SU-DHL-6 (cell line): ENCODE data around the gene NCOA1.

ENCODE experiments used
- H2AFZ ChIP-seq: fragments of 200-600 bp; sonication (generic); 2 replicates; pipeline ENCODE4 v1.6.1; 2014; ENCODE audit warnings: low read depth, mild to moderate bottlenecking, moderate library complexity, mixed read lengths, antibody characterized with exemption, low read length; ENCODE audit not compliant: severe bottlenecking
- H3F3A ChIP-seq: fragments of 200-600 bp; shearing (Covaris generic); 2 replicates; pipeline ENCODE4 v1.6.0; 2016; ENCODE audit warnings: antibody characterized with exemption, mild to moderate bottlenecking; ENCODE audit not compliant: insufficient read depth
- H3K27ac ChIP-seq: fragments of 200-600 bp; sonication (generic); 2 replicates; pipeline ENCODE4 v1.5.1; 2016; ENCODE audit warnings: low read depth, mild to moderate bottlenecking, low read length, moderate library complexity, mixed read lengths
- H3K27me3 ChIP-seq: fragments of 200-600 bp; sonication (generic), shearing (Covaris generic); 2 replicates; pipeline ENCODE4 v1.6.0; 2014; ENCODE audit warnings: mild to moderate bottlenecking, low read length
- H3K36me3 ChIP-seq: fragments of 200-600 bp; sonication (generic); 2 replicates; pipeline ENCODE4 v1.6.1; 2014; ENCODE audit warnings: mild to moderate bottlenecking, low read length, mixed read lengths
- H3K4me2 ChIP-seq: fragments of 300-600, 200-600 bp; shearing (Covaris generic), sonication (generic); 2 replicates; pipeline ENCODE4 v1.6.0; 2014; ENCODE audit warnings: low read length, low read depth, mild to moderate bottlenecking; ENCODE audit not compliant: poor library complexity, severe bottlenecking
- H3K4me3 ChIP-seq: fragments of 200-600 bp; sonication (generic); 2 replicates; pipeline ENCODE4 v1.5.1; 2014; ENCODE audit warnings: antibody characterized with exemption, low read length, mild to moderate bottlenecking, mixed read lengths; ENCODE audit not compliant: insufficient read depth, poor library complexity, severe bottlenecking
- H3K79me2 ChIP-seq: fragments of 200-600 bp; sonication (generic); 2 replicates; pipeline ENCODE4 v1.6.1; 2014; ENCODE audit warnings: mild to moderate bottlenecking, low read length, moderate library complexity; ENCODE audit not compliant: insufficient read depth
- H3K9ac ChIP-seq: fragments of 200-600 bp; sonication (generic); 2 replicates; pipeline ENCODE4 v1.7.0; 2014; ENCODE audit warnings: mild to moderate bottlenecking, low read length
- H3K9me2 ChIP-seq: fragments of 200-600 bp; sonication (generic); replicated peaks from 2 replicates; pipeline ENCODE4 v1.6.1; 2014; ENCODE audit warnings: low read length; ENCODE audit not compliant: insufficient read depth
- H3K9me3 ChIP-seq: fragments of 200-600 bp; sonication (generic); 2 replicates; pipeline ENCODE4 v1.6.1; 2014; ENCODE audit warnings: low read length, mixed read lengths; ENCODE audit not compliant: insufficient read depth
- H4K20me1 ChIP-seq: fragments of 200-600 bp; sonication (generic); 2 replicates; pipeline ENCODE4 v1.6.1; 2014; ENCODE audit warnings: low read depth, mild to moderate bottlenecking, antibody characterized with exemption, low read length, moderate library complexity, mixed read lengths
- CTCF ChIP-seq: fragments of 200-600 bp; sonication (generic); IDR thresholded peaks from one replicate; pipeline ENCODE4 v1.5.1; 2017; ENCODE audit warnings: antibody characterized with exemption, mild to moderate bottlenecking, low read length, moderate library complexity; ENCODE audit not compliant: insufficient read depth, poor library complexity, severe bottlenecking
- EZH2phosphoT487 ChIP-seq: fragments of 200-600 bp; sonication (generic), shearing (Covaris generic); conservative IDR thresholded peaks from 2 replicates; pipeline ENCODE4 v1.6.1; 2018; ENCODE audit warnings: mild to moderate bottlenecking, antibody characterized with exemption, low read length, moderate library complexity, mixed read lengths

Gene NCOA1

DNA sequence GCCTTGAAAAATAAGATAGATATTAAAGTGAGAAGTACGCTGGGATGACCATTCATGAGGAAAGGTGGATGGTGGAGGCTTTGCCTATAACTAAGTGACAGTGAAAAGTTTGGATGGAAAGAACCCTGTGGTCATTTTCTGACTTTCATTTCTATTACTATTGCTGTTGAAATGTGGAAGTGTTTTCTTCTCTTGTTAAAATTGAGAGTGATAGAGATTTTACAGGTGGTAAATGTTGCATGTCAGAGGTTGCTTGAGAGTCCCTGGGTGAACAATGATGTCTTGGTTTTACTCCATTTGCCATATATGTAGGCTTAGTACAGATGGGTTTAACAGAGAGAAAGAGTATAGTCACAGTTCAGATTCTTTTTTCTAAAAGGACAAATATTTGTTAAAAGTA is 18.4 kb downstream of the NCOA1 start:
- TF ChIP-seq CTCF (no peak), EZH2phosphoT487 (no peak)
- Histone ChIP-seq H3K4me3 (no peak overlapping the region), H3K27ac (no peak overlapping the region), H3K79me2 (0 out of 2 replicates have a peak, but pooled peaks cover 14% of the 10 kb centered on the region), H3K4me2 (no peak overlapping the region), H3K9ac (no peak overlapping the region), H3K36me3 (no peaks in the 10 kb centered on the region), H3K9me3 (no peaks in the 10 kb centered on the region), H2AFZ (no peak overlapping the region), H4K20me1 (peaks cover 3% of the 10 kb centered on the region; the same call in 1 of the 2 replicates), H3K9me2 (no peaks in the 10 kb centered on the region), H3F3A (no peaks in the 10 kb centered on the region), H3K27me3 (no peaks in the 10 kb centered on the region)

DNA sequence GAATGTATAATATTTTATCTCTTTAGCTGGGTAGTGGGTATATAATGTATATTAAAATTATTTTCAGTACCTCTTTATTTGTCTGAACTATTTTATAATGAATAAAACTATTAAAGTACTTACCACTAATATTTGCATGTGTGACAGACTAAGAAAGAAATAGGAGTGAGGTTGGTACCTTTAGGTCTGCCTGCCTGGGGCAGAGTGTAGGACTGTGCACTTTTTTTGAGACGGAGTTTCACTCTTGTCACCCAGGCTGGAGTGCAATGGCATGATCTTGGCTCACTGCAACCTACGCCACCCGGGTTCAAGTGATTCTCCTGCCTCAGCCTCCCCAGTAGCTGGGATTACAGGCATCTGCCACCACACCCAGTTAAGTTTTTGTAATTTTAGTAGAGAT is 18.8 kb downstream of the NCOA1 start:
- TF ChIP-seq CTCF (no peak), EZH2phosphoT487 (no peak)
- Histone ChIP-seq H3K4me3 (no peak overlapping the region), H3K9me2 (no peaks in the 10 kb centered on the region)

GRCh38 chr2:24510771-24511170 is 19.7 kb downstream of the NCOA1 start:
- H3K27ac ChIP-seq: no peak overlapping the region
- no peaks in the 10 kb centered on the region for H3K36me3 ChIP-seq
- no peaks in the 10 kb centered on the region for H3K9me2 ChIP-seq
- no peak overlapping the region for H3K9ac ChIP-seq
- no peaks in the 10 kb centered on the region for H3K27me3 ChIP-seq
- H3K4me3 ChIP-seq: no peak overlapping the region
- TF ChIP-seq CTCF (no peak), EZH2phosphoT487 (no peak)
- 0 out of 2 replicates have a peak, but pooled peaks cover 14% of the 10 kb centered on the region for H3K79me2 ChIP-seq
- no peaks in the 10 kb centered on the region for H3F3A ChIP-seq
- H3K9me3 ChIP-seq: no peaks in the 10 kb centered on the region
- no peak overlapping the region for H3K4me2 ChIP-seq
- no peak overlapping the region for H2AFZ ChIP-seq
- H4K20me1 ChIP-seq: peaks cover 3% of the 10 kb centered on the region; the same call in 1 of the 2 replicates

More for the DNA sequence above, 18.8 kb downstream of the NCOA1 start:
- Histone ChIP-seq H3K27me3 (no peaks in the 10 kb centered on the region), H3K4me2 (no peak overlapping the region), H3K9me3 (no peaks in the 10 kb centered on the region), H3F3A (no peaks in the 10 kb centered on the region), H2AFZ (no peak overlapping the region), H3K79me2 (0 out of 2 replicates have a peak, but pooled peaks cover 14% of the 10 kb centered on the region), H3K27ac (no peak overlapping the region), H4K20me1 (peaks cover 3% of the 10 kb centered on the region; the same call in 1 of the 2 replicates), H3K36me3 (no peaks in the 10 kb centered on the region), H3K9ac (no peak overlapping the region)
